NCI-H128 (cell line): ENCODE measurements around the gene KIF3C.
"Not testable (repeated sequence)": the region's sequence is repeated elsewhere in the genome, so short reads cannot be mapped to it uniquely, and the experiment has no call there.

Experiments
- DNase-seq: peaks from one replicate; lab custom pipeline; 2025; ENCODE audit not compliant: unreplicated experiment; lab: John Stamatoyannopoulos, UW

KIF3C gene

DNA sequence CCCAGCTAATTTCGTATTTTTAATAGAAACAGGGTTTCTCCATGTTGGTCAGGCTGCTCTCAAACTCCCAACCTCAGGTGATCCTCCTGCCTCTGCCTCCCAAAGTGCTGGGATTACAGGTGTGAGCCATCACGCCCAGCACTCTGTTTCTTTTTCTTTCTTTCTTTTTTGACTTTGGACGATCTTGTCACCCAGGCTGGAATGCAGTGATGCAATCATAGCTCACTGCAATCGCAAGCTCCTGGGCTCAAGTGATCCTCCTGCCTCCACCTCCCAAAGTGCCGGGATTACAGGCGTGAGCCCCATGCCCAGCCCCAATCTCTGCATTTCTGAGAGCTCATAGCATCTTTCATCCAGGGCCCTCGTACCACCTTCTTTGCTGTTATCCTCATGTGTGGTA is 17.1 kb upstream of the KIF3C start:
- DNase-seq, result not testable (repeated sequence)

DNA sequence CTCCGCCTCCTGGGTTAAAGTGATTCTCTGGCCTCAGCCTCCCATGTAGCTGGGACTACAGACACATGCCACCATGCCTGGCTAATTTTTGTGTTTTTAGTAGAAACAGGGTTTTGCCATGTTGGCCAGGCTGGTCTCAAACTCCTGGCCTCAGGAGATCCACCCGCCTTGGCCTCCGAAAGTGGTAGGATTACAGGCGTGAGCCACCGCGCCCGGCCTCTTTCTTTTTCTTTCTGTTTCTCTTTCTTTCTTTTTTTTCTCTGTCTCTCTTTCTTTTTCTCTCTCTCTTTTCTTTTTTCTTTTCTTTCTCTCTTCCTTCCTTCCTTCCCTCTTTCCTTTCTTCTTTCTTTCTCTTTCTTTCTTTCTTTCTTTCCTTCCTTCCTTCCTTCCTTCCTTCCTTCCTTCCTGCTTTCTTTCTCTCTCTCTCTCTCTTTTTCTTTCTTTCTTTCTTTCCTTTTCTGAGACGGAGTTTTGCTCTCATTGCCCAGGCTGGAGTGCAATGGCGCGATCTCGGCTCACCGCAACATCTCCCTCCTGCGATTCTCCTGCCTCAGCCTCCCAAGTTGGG is 16.6 kb upstream of the KIF3C start:
- not testable (repeated sequence) for DNase-seq

- no peak for DNase-seq
Measured at GRCh38 chr2:25996844-25997243, 14.5 kb upstream of the KIF3C start.

GRCh38 chr2:25994509-25994908 is 12.2 kb upstream of the KIF3C start:
- no peak for DNase-seq

DNA sequence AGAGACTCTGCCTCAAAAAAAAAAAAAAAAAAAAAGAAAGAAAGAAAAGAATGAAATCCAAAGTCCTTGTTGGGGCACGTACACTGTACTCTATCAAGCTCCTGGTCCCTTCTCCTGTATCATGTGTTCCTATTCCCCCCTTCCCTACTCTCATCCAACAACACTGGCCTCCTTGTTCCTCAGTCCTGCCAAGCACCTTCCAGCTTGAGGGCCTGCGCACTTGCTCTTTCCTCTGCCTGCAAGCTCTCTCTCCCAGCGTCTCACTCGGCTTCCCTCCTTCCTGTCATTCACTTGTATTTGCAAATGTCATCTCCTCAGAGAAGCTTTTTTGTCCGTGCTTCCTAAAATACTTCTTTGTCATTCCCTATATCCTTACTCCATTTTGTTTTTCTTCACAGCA is 10.8 kb upstream of the KIF3C start:
- no peak for DNase-seq

DNA sequence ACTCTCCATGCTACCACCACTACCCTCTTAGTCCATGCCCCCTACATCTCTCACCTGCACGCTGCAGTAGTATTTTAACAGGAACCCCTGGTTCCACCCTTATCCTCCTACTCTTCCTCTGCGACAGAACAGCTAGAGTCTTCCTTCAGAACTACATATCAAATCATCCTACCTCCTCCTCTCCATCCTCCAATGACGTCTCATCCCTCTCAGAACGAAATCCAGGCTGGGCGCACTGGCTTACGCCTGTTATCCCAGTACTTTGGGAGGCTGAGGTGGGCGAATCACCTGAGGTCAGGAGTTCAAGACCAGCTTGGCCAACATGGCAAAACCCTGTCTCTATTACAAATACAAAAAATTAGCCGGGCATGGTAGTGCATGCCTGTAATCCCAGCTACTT is 10.3 kb upstream of the KIF3C start:
- DNase-seq, result no peak

DNA sequence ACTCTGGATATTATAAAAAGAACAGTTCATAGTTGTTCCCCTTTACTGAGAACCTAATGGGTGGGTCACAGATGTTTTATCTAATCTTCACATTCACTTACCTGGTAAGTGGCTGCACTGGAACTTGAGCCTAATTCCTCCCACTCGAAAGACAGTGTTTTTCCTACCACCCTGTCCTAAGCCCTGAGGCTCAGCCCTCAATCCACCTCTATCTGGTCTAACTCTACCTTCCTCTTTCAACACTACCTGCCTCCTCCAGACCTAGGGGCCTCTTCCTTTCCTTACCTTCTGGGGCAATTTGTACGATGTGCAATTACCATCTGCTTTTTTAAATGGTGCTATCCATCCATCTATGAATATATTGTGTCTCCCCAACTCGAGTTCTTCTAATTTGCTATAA is 9.7 kb upstream of the KIF3C start:
- DNase-seq, result no peak

DNA sequence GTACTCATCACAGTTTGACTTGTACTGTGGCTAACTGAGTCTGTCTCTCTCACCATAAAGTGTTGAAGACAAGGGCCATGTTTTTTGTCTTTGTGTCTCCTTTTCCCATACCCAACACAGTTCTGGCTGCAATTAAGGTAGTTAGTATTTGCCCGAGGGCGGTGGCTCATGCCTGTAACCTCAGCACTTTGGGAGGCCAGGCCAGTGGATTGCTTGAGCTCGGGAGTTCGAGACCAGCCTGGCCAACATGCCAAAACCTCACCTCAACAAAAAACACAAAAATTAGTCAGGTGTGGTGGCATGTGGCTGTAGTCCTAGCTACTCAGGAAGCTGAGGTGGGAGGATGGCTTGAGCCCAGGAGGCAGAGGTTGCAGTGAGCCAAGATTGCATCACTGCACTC is 6.9 kb upstream of the KIF3C start:
- DNase-seq, result no peak

DNA sequence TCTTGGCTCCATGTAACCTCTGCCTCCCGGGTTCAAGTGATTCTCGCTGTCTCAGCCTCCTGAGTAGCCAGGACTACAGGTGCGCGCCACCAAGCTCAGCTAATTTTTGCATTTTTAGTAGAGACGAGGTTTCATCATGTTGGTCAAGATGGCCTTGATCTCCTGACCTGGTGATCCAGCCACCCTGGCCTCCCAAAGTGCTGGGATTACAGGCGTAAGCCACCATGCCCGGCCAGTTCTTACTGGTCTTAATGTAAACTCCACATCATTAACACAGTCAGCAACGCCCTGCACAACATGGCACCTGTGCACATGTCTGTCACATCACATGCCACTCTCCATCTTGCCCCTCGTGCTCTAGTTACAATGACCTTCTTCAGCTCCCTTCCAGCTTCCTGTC is 5.8 kb upstream of the KIF3C start:
- no peak for DNase-seq

DNA sequence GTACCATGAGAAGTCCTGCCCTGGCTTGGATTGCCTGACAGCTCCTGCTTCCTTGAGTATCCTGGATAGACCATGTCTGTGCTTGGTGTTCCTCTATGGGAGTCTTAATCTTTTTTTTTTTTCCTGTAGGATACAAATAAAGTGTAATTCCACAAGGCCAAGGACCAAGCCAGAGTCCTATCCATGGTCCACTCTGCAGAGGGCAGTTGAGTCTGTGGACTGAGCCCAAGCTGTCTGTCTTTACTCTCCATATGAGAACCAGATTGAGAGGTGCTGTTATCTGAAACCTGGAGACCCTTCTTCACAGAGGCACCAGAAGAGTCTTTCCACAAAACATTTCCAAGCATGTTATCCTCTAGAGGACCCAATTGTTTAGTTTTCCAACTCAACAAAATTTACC is 1.4 kb upstream of the KIF3C start:
- DNase-seq, result no peak

- no peak for DNase-seq
Measured at GRCh38 chr2:25982968-25983280, 627 bp upstream of the KIF3C start.

DNA sequence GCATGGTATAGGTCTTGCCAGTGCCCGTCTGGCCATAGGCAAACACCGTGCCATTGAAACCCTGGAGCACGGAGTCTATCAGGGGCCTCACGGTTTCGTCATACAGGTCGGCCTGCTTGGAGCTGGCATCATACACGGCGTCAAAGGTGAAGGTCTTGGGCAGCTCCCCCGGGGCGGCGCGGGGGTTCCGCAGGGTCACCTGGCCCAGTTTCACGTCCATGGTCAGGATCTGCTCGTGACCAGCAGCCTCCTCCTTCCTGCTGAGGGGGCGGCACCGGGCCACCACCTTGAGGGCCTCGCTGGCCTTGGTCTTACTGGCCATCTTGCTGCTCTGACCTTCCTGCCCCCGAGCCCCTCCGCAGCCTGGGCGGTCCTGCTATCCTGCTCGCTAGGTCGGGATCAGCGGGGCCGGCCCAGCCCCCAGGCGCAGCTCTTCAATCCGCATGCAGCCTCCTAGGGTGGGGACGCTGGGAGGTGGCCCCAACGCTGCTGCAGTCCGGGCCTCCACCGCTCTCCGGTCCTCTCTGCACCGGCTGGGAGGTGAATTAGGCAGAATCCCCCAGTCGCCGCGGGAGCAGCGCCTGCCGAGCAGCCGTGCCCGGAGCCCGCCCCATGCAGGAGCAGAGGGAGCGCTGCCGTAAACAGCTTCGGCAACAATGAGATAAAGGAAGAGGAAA is 563 bp downstream of the KIF3C start:
- no peak for DNase-seq

- DNase-seq, result no peak
Measured at GRCh38 chr2:25980951-25981350, 1.3 kb downstream of the KIF3C start.

DNA sequence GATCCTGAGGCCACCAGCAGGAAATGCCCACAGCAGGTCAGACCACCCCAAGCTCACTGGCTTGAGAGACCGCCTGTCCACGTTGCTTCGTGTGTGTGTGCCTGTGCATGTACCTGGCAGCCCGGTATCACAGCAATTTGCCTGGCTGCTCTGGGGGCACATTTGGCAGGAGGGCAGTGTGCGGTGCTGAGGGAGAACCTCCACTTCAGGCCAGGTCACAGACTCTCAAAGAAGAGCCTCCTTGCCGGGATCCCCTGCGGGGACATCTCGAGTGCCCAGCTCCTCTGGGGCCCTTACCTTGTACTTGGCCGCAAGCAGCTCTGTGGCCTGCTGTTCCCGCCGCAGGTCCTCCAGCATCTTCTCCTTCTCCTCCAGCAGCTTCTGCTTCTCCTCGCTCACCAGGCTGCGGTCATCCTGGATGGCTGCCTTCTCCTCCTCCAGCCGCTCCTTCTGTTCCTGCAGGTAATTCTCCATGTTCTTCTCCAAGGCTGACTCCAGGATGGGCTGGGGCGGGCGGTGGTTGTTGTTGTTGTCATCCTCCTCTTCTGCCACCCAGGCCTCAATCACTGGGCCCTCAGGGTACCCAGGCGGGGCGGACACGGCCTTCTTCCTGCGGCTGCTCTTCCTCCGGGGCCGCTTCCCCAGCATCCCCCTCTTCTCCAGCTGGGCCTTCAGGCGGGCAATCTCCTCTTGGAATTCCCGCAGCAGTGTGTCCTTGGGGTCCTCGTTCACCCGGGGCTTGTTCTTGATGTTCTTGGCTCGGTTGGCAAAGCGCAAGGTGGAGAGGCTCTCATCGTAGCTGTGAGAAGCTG is 2.0 kb downstream of the KIF3C start:
- no peak for DNase-seq

- DNase-seq, result no peak
Measured at GRCh38 chr2:25979001-25979400, 3.3 kb downstream of the KIF3C start.

DNA sequence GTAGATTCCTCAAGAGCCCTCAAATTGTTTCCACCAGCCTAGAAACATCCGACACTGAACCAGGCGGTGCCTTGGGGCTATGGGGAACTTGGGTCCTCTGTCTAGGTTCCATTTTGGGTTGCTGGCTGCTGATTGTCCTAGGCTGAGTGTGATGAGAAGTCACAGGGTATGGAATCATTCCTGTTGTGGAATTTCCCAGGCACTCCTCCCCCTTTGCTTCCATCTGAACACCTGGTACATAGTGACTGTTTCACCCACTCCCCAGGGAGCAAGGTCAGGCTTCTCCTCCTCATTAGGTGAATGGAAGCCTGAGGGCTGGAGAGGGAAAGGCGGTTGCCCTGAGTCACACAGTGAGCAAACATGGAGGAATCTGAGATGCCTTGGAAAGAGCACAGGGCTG is 4.5 kb downstream of the KIF3C start:
- DNase-seq, result no peak

GRCh38 chr2:25976983-25977741 is 5.1 kb downstream of the KIF3C start:
- DNase-seq, result no peak

- no peak for DNase-seq
Measured at GRCh38 chr2:25972049-25972823, 10.1 kb downstream of the KIF3C start.

- DNase-seq, result no peak
Measured at GRCh38 chr2:25971596-25971995, 10.7 kb downstream of the KIF3C start.

DNA sequence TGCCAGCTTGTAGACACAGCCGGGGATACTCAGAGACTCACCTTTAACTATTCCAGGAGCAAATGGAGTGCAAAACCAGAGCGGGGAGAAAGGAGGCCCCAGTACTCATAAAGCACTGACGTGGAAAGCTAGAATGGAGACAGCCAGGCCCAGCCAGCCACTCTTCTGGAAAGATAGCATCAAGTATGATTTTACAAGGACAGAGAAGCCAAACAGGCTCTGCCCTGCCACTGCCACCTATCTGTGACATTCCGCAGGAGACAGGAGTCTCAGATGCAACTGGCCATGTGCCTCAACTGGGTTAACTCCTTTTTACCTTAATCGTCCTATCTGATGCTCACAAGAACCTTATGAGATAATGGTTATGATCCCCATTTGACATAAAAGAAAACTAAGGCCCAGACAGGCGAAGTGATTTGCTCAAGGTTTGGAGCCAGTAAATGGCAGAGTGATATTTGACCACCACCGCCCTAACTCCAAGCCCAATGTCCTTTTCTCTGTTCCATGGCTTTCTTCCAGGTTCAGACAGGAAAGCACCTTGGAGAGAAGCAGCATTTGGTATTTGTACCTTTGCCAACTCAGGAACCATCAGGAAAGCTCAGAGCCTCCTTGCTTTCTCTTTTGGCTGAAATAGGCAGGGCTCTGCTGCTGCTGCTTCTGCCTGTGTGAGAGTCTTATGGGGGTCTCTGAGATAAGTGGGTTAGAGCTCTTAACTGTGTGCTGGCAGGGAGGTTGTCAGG is 15.6 kb downstream of the KIF3C start:
- DNase-seq, result no peak
